Measurements from ENCODE around the gene PCBP3. TPM values are rescaled to one million over a fixed set of nuclear protein-coding genes. Genes with fewer than 3 reads are reported as not detected.
"Not testable (repeated sequence)": the region's sequence is repeated elsewhere in the genome, so short reads cannot be mapped to it uniquely, and the experiment has no call there.

PCBP3 gene
- total RNA-seq, 1 experiment from 2014 or later = not detected

DNA sequence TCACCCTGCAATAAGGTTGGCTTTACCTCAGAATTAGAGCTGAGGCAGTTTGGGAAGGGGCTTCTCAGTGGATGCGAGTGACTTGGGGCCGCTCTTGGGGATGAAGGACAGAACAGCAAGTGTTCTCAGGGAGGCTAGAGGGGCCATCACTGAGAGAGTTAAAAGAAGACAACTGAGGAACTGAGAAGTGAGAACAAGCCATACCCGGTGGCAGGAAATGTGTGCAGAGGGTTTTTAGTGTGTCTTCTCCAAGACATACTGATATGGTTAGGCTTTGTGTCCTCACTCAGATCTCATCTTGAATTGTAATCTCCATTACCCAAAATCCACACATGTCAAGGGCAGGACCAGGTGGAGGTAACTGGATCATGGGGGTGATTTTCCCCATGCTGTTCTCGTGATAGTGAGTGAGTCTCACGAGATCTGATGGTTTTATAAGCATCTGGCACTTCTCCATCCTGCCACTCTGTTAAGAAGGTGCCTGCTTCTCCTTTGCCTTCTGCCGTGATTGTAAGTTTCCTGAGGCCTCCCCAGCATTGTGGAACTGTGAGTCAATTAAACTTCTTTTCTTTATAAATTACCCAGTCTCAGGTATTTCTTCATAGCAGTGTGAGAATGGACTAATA, 75.8 kb downstream of the PCBP3 start:
- intact Hi-C loops (cut with micrococcal nuclease; ENCODE audit: unreplicated experiment) = no loop called here
- peaks cover 6% of the 10 kb centered on the region for H3K27me3 ChIP-seq (ENCODE audit: control insufficient read depth, insufficient read depth, low read length)
- CTCF ChIA-PET = interaction anchor here (0.6 kb wide), 1 partner anchor 22 kb away, joined by 3 read pairs; no protein-coding TSS in a partner anchor

DNA sequence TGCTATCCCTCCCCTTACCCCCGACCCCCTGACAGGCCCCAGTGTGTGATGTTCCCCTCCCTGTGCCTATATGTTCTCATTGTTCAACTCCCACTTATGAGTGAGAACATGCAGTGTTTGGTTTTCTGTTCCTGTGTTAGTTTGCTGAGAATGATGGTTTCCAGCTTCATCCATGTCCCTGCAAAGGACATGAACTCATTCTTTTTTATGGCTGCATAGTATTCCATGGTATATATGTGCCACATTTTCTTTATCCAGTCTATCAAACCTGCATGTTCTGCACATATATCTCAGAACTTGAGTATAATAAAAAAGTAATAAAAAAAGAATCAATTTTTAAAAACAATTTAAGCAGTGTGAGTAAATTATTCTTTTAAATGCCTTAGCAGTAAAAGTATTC, 76.7 kb downstream of the PCBP3 start:
- BruUV-seq (replicated peaks); H3K9me3 ChIP-seq (ENCODE audit: control insufficient read depth, insufficient read depth, low read depth, low read length); DNase-seq (ENCODE audit: low read depth, low spot score); in situ Hi-C loops (cut with HindIII; ENCODE audit: low pct_unique_long_range_greater_than_20kb, low sequenced_read_pairs); intact Hi-C loops (cut with micrococcal nuclease; ENCODE audit: unreplicated experiment); H3K27ac ChIP-seq (ENCODE audit: low read length); CTCF ChIA-PET; ATAC-seq; H3K36me3 ChIP-seq (ENCODE audit: control insufficient read depth, insufficient read depth, low read length); POLR2A ChIA-PET; H3K4me3 ChIP-seq (ENCODE audit: low read depth in 2 of 2, low read length in 2 of 2); H3K27me3 ChIP-seq (ENCODE audit: control insufficient read depth, insufficient read depth, low read length); H3K4me1 ChIP-seq (ENCODE audit: control insufficient read depth, insufficient read depth, low read length): not testable (repeated sequence)

More for the DNA sequence above, 75.8 kb downstream of the PCBP3 start:
- POLR2A ChIA-PET = no interaction called here
- Histone ChIP-seq H3K36me3 (ENCODE audit: control insufficient read depth, insufficient read depth, low read length) (no peaks in the 10 kb centered on the region), H3K4me3 (ENCODE audit: low read depth in 2 of 2, low read length in 2 of 2) (no peak overlapping the region), H3K4me1 (ENCODE audit: control insufficient read depth, insufficient read depth, low read length) (no peaks in the 10 kb centered on the region), H3K27ac (ENCODE audit: low read length) (no peak overlapping the region), H3K9me3 (ENCODE audit: control insufficient read depth, insufficient read depth, low read depth, low read length) (no peaks in the 10 kb centered on the region)
- TF ChIP-seq, protein P1, sequence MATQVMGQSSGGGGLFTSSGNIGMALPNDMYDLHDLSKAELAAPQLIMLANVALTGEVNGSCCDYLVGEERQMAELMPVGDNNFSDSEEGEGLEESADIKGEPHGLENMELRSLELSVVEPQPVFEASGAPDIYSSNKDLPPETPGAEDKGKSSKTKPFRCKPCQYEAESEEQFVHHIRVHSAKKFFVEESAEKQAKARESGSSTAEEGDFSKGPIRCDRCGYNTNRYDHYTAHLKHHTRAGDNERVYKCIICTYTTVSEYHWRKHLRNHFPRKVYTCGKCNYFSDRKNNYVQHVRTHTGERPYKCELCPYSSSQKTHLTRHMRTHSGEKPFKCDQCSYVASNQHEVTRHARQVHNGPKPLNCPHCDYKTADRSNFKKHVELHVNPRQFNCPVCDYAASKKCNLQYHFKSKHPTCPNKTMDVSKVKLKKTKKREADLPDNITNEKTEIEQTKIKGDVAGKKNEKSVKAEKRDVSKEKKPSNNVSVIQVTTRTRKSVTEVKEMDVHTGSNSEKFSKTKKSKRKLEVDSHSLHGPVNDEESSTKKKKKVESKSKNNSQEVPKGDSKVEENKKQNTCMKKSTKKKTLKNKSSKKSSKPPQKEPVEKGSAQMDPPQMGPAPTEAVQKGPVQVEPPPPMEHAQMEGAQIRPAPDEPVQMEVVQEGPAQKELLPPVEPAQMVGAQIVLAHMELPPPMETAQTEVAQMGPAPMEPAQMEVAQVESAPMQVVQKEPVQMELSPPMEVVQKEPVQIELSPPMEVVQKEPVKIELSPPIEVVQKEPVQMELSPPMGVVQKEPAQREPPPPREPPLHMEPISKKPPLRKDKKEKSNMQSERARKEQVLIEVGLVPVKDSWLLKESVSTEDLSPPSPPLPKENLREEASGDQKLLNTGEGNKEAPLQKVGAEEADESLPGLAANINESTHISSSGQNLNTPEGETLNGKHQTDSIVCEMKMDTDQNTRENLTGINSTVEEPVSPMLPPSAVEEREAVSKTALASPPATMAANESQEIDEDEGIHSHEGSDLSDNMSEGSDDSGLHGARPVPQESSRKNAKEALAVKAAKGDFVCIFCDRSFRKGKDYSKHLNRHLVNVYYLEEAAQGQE (IDR thresholded peaks at IDR 0.05; ENCODE audit: insufficient read depth in 1 of 2, low read depth in 2 of 2, low read length in 1 of 2) = no peak
- TF ChIP-seq, protein P2, sequence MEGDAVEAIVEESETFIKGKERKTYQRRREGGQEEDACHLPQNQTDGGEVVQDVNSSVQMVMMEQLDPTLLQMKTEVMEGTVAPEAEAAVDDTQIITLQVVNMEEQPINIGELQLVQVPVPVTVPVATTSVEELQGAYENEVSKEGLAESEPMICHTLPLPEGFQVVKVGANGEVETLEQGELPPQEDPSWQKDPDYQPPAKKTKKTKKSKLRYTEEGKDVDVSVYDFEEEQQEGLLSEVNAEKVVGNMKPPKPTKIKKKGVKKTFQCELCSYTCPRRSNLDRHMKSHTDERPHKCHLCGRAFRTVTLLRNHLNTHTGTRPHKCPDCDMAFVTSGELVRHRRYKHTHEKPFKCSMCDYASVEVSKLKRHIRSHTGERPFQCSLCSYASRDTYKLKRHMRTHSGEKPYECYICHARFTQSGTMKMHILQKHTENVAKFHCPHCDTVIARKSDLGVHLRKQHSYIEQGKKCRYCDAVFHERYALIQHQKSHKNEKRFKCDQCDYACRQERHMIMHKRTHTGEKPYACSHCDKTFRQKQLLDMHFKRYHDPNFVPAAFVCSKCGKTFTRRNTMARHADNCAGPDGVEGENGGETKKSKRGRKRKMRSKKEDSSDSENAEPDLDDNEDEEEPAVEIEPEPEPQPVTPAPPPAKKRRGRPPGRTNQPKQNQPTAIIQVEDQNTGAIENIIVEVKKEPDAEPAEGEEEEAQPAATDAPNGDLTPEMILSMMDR (IDR thresholded peaks at IDR 0.05) = no peak
- TF ChIP-seq TCF7L2 (IDR thresholded peaks at IDR 0.05; ENCODE audit: low read depth, low read length) (no peak), POLR2AphosphoS5 (IDR thresholded peaks at IDR 0.05; ENCODE audit: low read depth, low read length) (no peak), SIN3A (IDR thresholded peaks at IDR 0.05; ENCODE audit: borderline replicate concordance, insufficient read depth, low read depth, low read length) (no peak)
- no TSS peak for BruUV-seq (replicated peaks)
- in situ Hi-C loops (cut with HindIII; ENCODE audit: low pct_unique_long_range_greater_than_20kb, low sequenced_read_pairs) = no loop called here
- DNase-seq (ENCODE audit: low read depth, low spot score) (no peak), ATAC-seq (no peak)

DNA sequence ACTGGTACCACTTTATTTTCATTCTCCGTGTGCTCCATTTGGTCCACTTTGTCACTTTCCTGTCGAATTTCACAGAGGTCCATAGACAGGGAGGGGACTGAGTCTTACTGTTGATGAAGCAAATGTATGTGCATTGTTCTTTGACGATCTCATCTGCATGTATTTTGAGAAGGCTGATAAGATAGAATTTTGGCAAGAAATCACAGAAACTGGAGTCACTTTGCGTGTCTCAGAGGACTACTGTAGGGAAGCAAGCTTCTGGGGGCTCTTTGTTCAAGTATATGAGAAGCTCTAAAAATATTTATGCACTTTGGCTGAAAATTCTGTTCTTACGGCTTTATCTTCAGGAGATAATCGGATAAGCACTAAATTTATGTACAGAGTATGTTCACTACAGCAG, 78.1 kb downstream of the PCBP3 start:
- in situ Hi-C loops (cut with HindIII; ENCODE audit: low pct_unique_long_range_greater_than_20kb, low sequenced_read_pairs) = no loop called here

More for the DNA sequence above, 78.1 kb downstream of the PCBP3 start:
- ChIA-PET POLR2A (no interaction called here), CTCF (no interaction called here)
- DNase-seq (ENCODE audit: low read depth, low spot score) = no peak
- H3K9me3 ChIP-seq (ENCODE audit: control insufficient read depth, insufficient read depth, low read depth, low read length) = no peaks in the 10 kb centered on the region
- TF ChIP-seq, protein P1 (IDR thresholded peaks at IDR 0.05; ENCODE audit: insufficient read depth in 1 of 2, low read depth in 2 of 2, low read length in 1 of 2) = no peak
- TF ChIP-seq, protein P2 (IDR thresholded peaks at IDR 0.05) = no peak
- H3K4me1 ChIP-seq (ENCODE audit: control insufficient read depth, insufficient read depth, low read length) = no peaks in the 10 kb centered on the region
- BruUV-seq (replicated peaks) = no TSS peak
- peaks cover 6% of the 10 kb centered on the region for H3K27me3 ChIP-seq (ENCODE audit: control insufficient read depth, insufficient read depth, low read length)
- ATAC-seq = no peak
- no peak overlapping the region for H3K27ac ChIP-seq (ENCODE audit: low read length)
- intact Hi-C loops (cut with micrococcal nuclease; ENCODE audit: unreplicated experiment) = no loop called here
- no peak overlapping the region for H3K4me3 ChIP-seq (ENCODE audit: low read depth in 2 of 2, low read length in 2 of 2)
- no peaks in the 10 kb centered on the region for H3K36me3 ChIP-seq (ENCODE audit: control insufficient read depth, insufficient read depth, low read length)

Measured in Panc1 (cell line).